Smooth muscle cell (in vitro differentiated cells): ENCODE results near the gene CASP10. TPM values are rescaled to one million over a fixed set of nuclear protein-coding genes. Genes with fewer than 3 reads are reported as not detected.
"Not testable (repeated sequence)": the region's sequence is repeated elsewhere in the genome, so short reads cannot be mapped to it uniquely, and the experiment has no call there.

Source experiments
- DNase-seq: peaks from one replicate; lab custom pipeline; 2025; ENCODE audit not compliant: unreplicated experiment; lab: John Stamatoyannopoulos, UW
- H2AFZ ChIP-seq: fragments of 200-600 bp; sonication (generic); 2 replicates; pipeline ENCODE4 v1.6.0; 2016; ENCODE audit warnings: antibody characterized with exemption, low read depth, mild to moderate bottlenecking
- H3F3A ChIP-seq: fragments of 200-600 bp; sonication (generic); 2 replicates; pipeline ENCODE4 v1.6.0; 2017; ENCODE audit warnings: antibody characterized with exemption, low read depth
- H3K27ac ChIP-seq: fragments of 200-600 bp; sonication (generic); 2 replicates; pipeline ENCODE4 v1.5.1; 2016; ENCODE audit warnings: low read depth, mild to moderate bottlenecking
- H3K27me3 ChIP-seq: fragments of 200-600 bp; sonication (generic); 2 replicates; pipeline ENCODE4 v1.6.1; 2016; ENCODE audit warnings: low read depth, mild to moderate bottlenecking
- H3K36me3 ChIP-seq: fragments of 200-600 bp; sonication (generic); 2 replicates; pipeline ENCODE4 v1.5.1; 2016; ENCODE audit warnings: low read depth
- H3K4me1 ChIP-seq: fragments of 200-600 bp; sonication (generic); 2 replicates; pipeline ENCODE4 v1.5.1; 2016; ENCODE audit warnings: low read depth
- H3K4me2 ChIP-seq: fragments of 200-600 bp; sonication (generic); 2 replicates; pipeline ENCODE4 v1.6.0; 2016; ENCODE audit warnings: mild to moderate bottlenecking
- H3K4me3 ChIP-seq: fragments of 200-600 bp; sonication (generic); 2 replicates; pipeline ENCODE4 v1.5.1; 2016; ENCODE audit warnings: mild to moderate bottlenecking
- H3K79me2 ChIP-seq: fragments of 200-600 bp; sonication (generic); 2 replicates; pipeline ENCODE4 v1.6.0; 2016; ENCODE audit warnings: low read depth, mild to moderate bottlenecking
- H3K9ac ChIP-seq: fragments of 200-600 bp; sonication (generic); 2 replicates; pipeline ENCODE4 v1.6.0; 2016; ENCODE audit warnings: low read depth
- H3K9me3 ChIP-seq: fragments of 200-600 bp; sonication (generic); replicated peaks from 2 replicates; pipeline ENCODE4 v1.5.1; 2016; ENCODE audit warnings: low read depth
- H4K20me1 ChIP-seq: fragments of 200-600 bp; sonication (generic); 2 replicates; pipeline ENCODE4 v1.6.0; 2016; ENCODE audit warnings: low read depth
- WGBS: methylation state at CpG from one replicate; pipeline ENCODE4 v1.1.7; 2016; ENCODE audit warnings: low lambda C conversion rate; 5-methylcytosine and 5-hydroxymethylcytosine counted together
- polyA plus RNA-seq: library from polyadenylated mRNA; unstranded; fragments of >200 nt; fragmentation: Nextera tagmentation; extraction: Ambion mirVana; gene quantifications from 2 replicates; pipeline ENCODE4 v1.2.1, GENCODE V29; 2016
- total RNA-seq: library from RNA; depleted of rRNA; stranded (reverse); fragments of >200 nt; gene quantifications from 2 replicates; pipeline ENCODE4 v1.2.3, GENCODE V29; 2014
- TF ChIP-seq, protein P1 (sequence below): fragments of 200-600 bp; sonication (generic); IDR thresholded peaks from 2 replicates; pipeline ENCODE4 v1.5.1; 2017; ENCODE audit warnings: borderline replicate concordance, mild to moderate bottlenecking, antibody characterized with exemption; ENCODE audit not compliant: insufficient read depth, poor library complexity, severe bottlenecking

Gene CASP10
- total and polyA plus RNA-seq, 2 experiments from 2014 or later = 0.36 to 1.1 TPM

DNA sequence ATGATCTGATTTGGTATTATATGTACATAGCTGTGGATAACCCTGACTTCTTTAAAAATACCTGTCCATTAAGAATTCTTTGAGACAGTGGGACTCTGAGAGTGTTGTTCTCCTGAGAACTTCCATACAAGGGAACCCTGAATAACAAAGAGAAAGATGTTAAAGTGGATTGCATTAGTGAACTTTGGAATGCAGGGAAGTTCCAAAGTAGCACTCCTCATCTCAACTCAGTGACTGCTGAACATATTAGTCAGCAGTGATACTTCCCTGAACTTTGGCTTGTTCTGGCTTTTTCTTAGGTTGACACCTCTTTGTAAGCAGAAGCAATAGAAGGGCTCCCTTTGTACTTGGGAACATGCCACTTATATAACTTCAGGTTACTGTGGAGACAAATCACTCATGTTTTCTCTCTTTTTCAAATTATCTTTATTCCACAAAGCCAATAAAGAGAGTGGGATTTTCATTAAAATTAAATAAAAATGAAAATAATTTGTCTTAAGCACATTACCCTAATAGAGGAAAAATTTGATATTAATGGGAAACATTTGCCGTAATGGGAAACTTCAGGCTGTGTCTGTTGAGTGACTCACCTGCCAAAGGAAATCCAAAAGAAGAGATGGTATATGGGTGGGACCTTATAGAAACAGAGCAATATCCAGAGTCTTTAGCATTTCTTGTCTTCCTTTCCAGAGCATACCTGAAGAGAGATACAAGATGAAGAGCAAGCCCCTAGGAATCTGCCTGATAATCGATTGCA lies 33.7 kb upstream of the CASP10 start:
- no peaks in the 10 kb centered on the region for H4K20me1 ChIP-seq
- H3K27ac ChIP-seq = peak overlapping the region; percentile 96
- H2AFZ ChIP-seq = no peak overlapping the region
- H3K9me3 ChIP-seq = no peaks in the 10 kb centered on the region
- peak overlapping the region; percentile 36 for H3K4me2 ChIP-seq
- DNase-seq = no peak
- TF ChIP-seq, protein P1, sequence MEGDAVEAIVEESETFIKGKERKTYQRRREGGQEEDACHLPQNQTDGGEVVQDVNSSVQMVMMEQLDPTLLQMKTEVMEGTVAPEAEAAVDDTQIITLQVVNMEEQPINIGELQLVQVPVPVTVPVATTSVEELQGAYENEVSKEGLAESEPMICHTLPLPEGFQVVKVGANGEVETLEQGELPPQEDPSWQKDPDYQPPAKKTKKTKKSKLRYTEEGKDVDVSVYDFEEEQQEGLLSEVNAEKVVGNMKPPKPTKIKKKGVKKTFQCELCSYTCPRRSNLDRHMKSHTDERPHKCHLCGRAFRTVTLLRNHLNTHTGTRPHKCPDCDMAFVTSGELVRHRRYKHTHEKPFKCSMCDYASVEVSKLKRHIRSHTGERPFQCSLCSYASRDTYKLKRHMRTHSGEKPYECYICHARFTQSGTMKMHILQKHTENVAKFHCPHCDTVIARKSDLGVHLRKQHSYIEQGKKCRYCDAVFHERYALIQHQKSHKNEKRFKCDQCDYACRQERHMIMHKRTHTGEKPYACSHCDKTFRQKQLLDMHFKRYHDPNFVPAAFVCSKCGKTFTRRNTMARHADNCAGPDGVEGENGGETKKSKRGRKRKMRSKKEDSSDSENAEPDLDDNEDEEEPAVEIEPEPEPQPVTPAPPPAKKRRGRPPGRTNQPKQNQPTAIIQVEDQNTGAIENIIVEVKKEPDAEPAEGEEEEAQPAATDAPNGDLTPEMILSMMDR = no peak
- peaks cover 14% of the 10 kb centered on the region for H3F3A ChIP-seq
- H3K36me3 ChIP-seq = no peaks in the 10 kb centered on the region
- no peaks in the 10 kb centered on the region for H3K27me3 ChIP-seq
- H3K9ac ChIP-seq = peak overlapping the region; percentile 77
- H3K4me3 ChIP-seq = no peak overlapping the region
- WGBS = 92% methylated on average over 2 of the region's 2 CpGs
- H3K79me2 ChIP-seq = no peaks in the 10 kb centered on the region
- peaks cover 14% of the 10 kb centered on the region for H3K4me1 ChIP-seq

GRCh38 chr2:201149821-201150165 lies 33.1 kb upstream of the CASP10 start:
- H3K36me3 ChIP-seq, DNase-seq, H2AFZ ChIP-seq, H3K4me3 ChIP-seq, H3K27me3 ChIP-seq, H3K9me3 ChIP-seq, H4K20me1 ChIP-seq, H3K79me2 ChIP-seq: not testable (repeated sequence)
- WGBS = 81% methylated on average over 8 of the region's 8 CpGs
- Histone ChIP-seq H3K9ac (peak overlapping the region; percentile 77), H3F3A (peaks cover 14% of the 10 kb centered on the region), H3K4me1 (peaks cover 14% of the 10 kb centered on the region), H3K27ac (peak overlapping the region; percentile 96), H3K4me2 (peak overlapping the region; percentile 36)

GRCh38 chr2:201150454-201151020 lies 32.4 kb upstream of the CASP10 start:
- Histone ChIP-seq H3K36me3 (no peaks in the 10 kb centered on the region), H2AFZ (peak overlapping the region; percentile 73), H4K20me1 (no peaks in the 10 kb centered on the region), H3K9ac (peak overlapping the region; percentile 77), H3K79me2 (no peaks in the 10 kb centered on the region), H3K4me2 (peak overlapping the region; percentile 83), H3F3A (peaks cover 14% of the 10 kb centered on the region), H3K9me3 (no peaks in the 10 kb centered on the region), H3K4me3 (no peak overlapping the region), H3K27ac (peak overlapping the region; percentile 96), H3K4me1 (peaks cover 14% of the 10 kb centered on the region), H3K27me3 (no peaks in the 10 kb centered on the region)
- WGBS = 87% methylated on average over 3 of the region's 3 CpGs
- TF ChIP-seq, protein P1 = no peak
- DNase-seq = no peak

- Histone ChIP-seq H3K27ac (peak overlapping the region; percentile 96), H3K4me3 (no peak overlapping the region), H3F3A (peaks cover 14% of the 10 kb centered on the region), H4K20me1 (no peaks in the 10 kb centered on the region), H3K4me1 (peaks cover 14% of the 10 kb centered on the region), H3K9me3 (no peaks in the 10 kb centered on the region), H3K36me3 (no peaks in the 10 kb centered on the region), H2AFZ (peak overlapping the region; percentile 73), H3K27me3 (no peaks in the 10 kb centered on the region), H3K4me2 (peak overlapping the region; percentile 83), H3K79me2 (no peaks in the 10 kb centered on the region), H3K9ac (peak overlapping the region; percentile 77)
- no peak for DNase-seq
- WGBS = 27% methylated on average over 8 of the region's 8 CpGs
- TF ChIP-seq, protein P1 = no peak
Observed at GRCh38 chr2:201151127-201151981, 31.6 kb upstream of the CASP10 start.
